ENCODE results near the gene TRIM56. TPM values are rescaled to one million over a fixed set of nuclear protein-coding genes. Genes with fewer than 3 reads are reported as not detected.
A peak's percentile ranks its signal among the peaks of the same experiment; 100 is the strongest.

Gene TRIM56
- total and polyA plus RNA-seq, 2 of the 13 experiments (the other 11 are each of a cell fraction or from before 2014, with no cell fraction given) = 3.2 to 7.1 TPM

DNA sequence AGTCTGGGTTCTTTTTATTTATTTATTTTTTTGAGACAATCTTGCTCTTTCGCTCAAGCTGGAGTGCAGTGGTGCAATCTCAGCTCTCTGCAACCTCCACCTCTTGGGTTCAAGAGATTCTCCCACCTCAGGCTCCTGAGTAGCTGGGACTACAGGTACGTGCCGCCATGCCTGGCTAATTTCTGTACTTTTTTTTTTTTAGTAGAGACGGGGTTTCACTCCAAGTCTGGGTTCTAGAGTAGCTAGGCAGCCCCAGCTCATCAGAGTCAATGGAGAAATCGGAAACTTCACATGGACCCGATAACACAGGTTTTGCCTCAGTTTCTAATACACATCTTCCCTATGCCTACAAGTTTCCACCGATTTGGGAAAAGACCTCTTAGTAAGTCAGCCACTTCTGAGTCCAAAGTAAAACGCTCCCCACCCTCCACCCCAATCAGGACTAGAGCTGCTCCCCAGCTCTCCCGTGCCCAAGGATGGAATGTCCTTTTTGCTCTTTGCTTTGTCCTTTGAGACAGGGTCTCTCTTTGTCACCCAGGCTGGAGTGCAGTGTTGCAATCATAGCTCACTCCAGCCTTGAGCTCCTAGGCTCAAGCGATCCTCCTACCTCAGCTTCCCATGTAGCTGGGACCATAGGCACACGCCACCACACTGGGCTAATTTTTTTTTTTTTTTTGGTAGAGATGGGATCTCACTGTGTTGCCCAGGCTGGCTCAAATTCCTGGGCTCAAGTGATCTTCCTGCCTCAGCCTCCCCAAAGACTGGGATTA lies 37.8 kb downstream of the TRIM56 start (continued):
- TF ChIP-seq, protein P1, sequence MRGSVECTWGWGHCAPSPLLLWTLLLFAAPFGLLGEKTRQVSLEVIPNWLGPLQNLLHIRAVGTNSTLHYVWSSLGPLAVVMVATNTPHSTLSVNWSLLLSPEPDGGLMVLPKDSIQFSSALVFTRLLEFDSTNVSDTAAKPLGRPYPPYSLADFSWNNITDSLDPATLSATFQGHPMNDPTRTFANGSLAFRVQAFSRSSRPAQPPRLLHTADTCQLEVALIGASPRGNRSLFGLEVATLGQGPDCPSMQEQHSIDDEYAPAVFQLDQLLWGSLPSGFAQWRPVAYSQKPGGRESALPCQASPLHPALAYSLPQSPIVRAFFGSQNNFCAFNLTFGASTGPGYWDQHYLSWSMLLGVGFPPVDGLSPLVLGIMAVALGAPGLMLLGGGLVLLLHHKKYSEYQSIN (CRISPR knock-in tag; IDR thresholded peaks at IDR 0.05; ENCODE audit: borderline replicate concordance) = no peak
- TF ChIP-seq, protein P2, sequence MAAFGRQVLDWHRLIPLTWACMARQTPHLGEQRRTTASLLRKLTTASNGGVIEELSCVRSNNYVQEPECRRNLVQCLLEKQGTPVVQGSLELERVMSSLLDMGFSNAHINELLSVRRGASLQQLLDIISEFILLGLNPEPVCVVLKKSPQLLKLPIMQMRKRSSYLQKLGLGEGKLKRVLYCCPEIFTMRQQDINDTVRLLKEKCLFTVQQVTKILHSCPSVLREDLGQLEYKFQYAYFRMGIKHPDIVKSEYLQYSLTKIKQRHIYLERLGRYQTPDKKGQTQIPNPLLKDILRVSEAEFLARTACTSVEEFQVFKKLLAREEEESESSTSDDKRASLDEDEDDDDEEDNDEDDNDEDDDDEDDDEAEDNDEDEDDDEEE (CRISPR knock-in tag; IDR thresholded peaks at IDR 0.05) = no peak
- TF ChIP-seq FOXA3 (CRISPR knock-in tag; IDR thresholded peaks at IDR 0.05) (peak; percentile 44; the same call in 1 of the 2 replicates), AGO2 (optimal IDR thresholded peaks at IDR 0.05; ENCODE audit: low read depth, low read length) (no peak), CEBPG (CRISPR knock-in tag; IDR thresholded peaks at IDR 0.05) (peak; percentile 97), PHB2 (IDR thresholded peaks at IDR 0.05; ENCODE audit: partially characterized antibody) (no peak), NKX3-1 (CRISPR knock-in tag; IDR thresholded peaks at IDR 0.05) (no peak), SALL1 (CRISPR knock-in tag; IDR thresholded peaks at IDR 0.05) (peak; percentile 83), PTBP1 (IDR thresholded peaks at IDR 0.05; ENCODE audit: low read depth, low read length, poor library complexity, severe bottlenecking) (no peak), TBX2 (CRISPR knock-in tag; IDR thresholded peaks at IDR 0.05; ENCODE audit: borderline replicate concordance) (peak; percentile 59), ZNF446 (CRISPR knock-in tag; IDR thresholded peaks at IDR 0.05) (no peak; the same call in 1 of the 2 replicates), ZZZ3 (CRISPR knock-in tag; IDR thresholded peaks at IDR 0.05; ENCODE audit: borderline replicate concordance) (no peak), ZNF546 (CRISPR knock-in tag; conservative IDR thresholded peaks at IDR 0.05) (no peak), ZNF605 (CRISPR knock-in tag; IDR thresholded peaks at IDR 0.05) (peak; percentile 22; the same call in 1 of the 2 replicates), GFI1 (CRISPR knock-in tag; IDR thresholded peaks at IDR 0.05; ENCODE audit: borderline replicate concordance) (no peak)
- TF ChIP-seq, protein P3, sequence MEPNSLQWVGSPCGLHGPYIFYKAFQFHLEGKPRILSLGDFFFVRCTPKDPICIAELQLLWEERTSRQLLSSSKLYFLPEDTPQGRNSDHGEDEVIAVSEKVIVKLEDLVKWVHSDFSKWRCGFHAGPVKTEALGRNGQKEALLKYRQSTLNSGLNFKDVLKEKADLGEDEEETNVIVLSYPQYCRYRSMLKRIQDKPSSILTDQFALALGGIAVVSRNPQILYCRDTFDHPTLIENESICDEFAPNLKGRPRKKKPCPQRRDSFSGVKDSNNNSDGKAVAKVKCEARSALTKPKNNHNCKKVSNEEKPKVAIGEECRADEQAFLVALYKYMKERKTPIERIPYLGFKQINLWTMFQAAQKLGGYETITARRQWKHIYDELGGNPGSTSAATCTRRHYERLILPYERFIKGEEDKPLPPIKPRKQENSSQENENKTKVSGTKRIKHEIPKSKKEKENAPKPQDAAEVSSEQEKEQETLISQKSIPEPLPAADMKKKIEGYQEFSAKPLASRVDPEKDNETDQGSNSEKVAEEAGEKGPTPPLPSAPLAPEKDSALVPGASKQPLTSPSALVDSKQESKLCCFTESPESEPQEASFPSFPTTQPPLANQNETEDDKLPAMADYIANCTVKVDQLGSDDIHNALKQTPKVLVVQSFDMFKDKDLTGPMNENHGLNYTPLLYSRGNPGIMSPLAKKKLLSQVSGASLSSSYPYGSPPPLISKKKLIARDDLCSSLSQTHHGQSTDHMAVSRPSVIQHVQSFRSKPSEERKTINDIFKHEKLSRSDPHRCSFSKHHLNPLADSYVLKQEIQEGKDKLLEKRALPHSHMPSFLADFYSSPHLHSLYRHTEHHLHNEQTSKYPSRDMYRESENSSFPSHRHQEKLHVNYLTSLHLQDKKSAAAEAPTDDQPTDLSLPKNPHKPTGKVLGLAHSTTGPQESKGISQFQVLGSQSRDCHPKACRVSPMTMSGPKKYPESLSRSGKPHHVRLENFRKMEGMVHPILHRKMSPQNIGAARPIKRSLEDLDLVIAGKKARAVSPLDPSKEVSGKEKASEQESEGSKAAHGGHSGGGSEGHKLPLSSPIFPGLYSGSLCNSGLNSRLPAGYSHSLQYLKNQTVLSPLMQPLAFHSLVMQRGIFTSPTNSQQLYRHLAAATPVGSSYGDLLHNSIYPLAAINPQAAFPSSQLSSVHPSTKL (CRISPR knock-in tag; IDR thresholded peaks at IDR 0.05) = peak; percentile 79
- TF ChIP-seq, protein P4, sequence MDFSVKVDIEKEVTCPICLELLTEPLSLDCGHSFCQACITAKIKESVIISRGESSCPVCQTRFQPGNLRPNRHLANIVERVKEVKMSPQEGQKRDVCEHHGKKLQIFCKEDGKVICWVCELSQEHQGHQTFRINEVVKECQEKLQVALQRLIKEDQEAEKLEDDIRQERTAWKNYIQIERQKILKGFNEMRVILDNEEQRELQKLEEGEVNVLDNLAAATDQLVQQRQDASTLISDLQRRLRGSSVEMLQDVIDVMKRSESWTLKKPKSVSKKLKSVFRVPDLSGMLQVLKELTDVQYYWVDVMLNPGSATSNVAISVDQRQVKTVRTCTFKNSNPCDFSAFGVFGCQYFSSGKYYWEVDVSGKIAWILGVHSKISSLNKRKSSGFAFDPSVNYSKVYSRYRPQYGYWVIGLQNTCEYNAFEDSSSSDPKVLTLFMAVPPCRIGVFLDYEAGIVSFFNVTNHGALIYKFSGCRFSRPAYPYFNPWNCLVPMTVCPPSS (IDR thresholded peaks at IDR 0.05) = no peak
- TF ChIP-seq, protein P5, sequence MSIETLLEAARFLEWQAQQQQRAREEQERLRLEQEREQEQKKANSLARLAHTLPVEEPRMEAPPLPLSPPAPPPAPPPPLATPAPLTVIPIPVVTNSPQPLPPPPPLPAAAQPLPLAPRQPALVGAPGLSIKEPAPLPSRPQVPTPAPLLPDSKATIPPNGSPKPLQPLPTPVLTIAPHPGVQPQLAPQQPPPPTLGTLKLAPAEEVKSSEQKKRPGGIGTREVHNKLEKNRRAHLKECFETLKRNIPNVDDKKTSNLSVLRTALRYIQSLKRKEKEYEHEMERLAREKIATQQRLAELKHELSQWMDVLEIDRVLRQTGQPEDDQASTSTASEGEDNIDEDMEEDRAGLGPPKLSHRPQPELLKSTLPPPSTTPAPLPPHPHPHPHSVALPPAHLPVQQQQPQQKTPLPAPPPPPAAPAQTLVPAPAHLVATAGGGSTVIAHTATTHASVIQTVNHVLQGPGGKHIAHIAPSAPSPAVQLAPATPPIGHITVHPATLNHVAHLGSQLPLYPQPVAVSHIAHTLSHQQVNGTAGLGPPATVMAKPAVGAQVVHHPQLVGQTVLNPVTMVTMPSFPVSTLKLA (IDR thresholded peaks at IDR 0.05) = no peak
